Colon (tissue), 2 donors: ENCODE data around the gene ROCK2.

Experiments used
- FAIRE-seq: peaks from 2 replicates; lab custom pipeline; 2012; peaks lifted over from hg19 to GRCh38; lab: Jason Lieb, UNC
- donor health status: control.
- donor health status: control.

The ROCK2 gene

GRCh38 chr2:11344342-11344955, at the start of gene ROCK2:
Gene ROCK2, minus strand, starts transcription at chr2:11344636. Its CDS starts 500 bp downstream, at chr2:11344136.
- FAIRE-seq: no peak

GRCh38 chr2:11393711-11394236, 49.3 kb upstream of the ROCK2 start:
- no peak for FAIRE-seq

- no peak for FAIRE-seq
These were observed 47.5 kb upstream of the ROCK2 start for GRCh38 chr2:11391942-11392266.

- no peak for FAIRE-seq
These were observed 45.9 kb upstream of the ROCK2 start for GRCh38 chr2:11390399-11390658.

- no peak for FAIRE-seq
These were observed 45.3 kb upstream of the ROCK2 start for GRCh38 chr2:11389551-11390398.

GRCh38 chr2:11389052-11389420, 44.6 kb upstream of the ROCK2 start:
- no peak for FAIRE-seq

- FAIRE-seq: no peak
These were observed 44.0 kb upstream of the ROCK2 start for GRCh38 chr2:11388262-11389051.

GRCh38 chr2:11387843-11388242, 43.4 kb upstream of the ROCK2 start:
- FAIRE-seq: no peak

- no peak for FAIRE-seq
These were observed 42.6 kb upstream of the ROCK2 start for GRCh38 chr2:11387100-11387390.

- FAIRE-seq: no peak
These were observed 41.4 kb upstream of the ROCK2 start for GRCh38 chr2:11385847-11386246.

GRCh38 chr2:11385216-11385615, 40.8 kb upstream of the ROCK2 start:
- no peak for FAIRE-seq

- FAIRE-seq: no peak
These were observed 35.1 kb upstream of the ROCK2 start for GRCh38 chr2:11379558-11379957.

GRCh38 chr2:11377928-11378545, 33.6 kb upstream of the ROCK2 start:
- FAIRE-seq: no peak

GRCh38 chr2:11376071-11376470, 31.6 kb upstream of the ROCK2 start:
- FAIRE-seq: no peak

- no peak for FAIRE-seq
These were observed 31.2 kb upstream of the ROCK2 start for GRCh38 chr2:11375689-11376027.

- no peak for FAIRE-seq
These were observed 30.7 kb upstream of the ROCK2 start for GRCh38 chr2:11375025-11375688.

GRCh38 chr2:11373096-11373495, 28.7 kb upstream of the ROCK2 start:
- FAIRE-seq: no peak

- FAIRE-seq: no peak
These were observed 26.9 kb upstream of the ROCK2 start for GRCh38 chr2:11371092-11371937.

GRCh38 chr2:11370377-11371091, 26.1 kb upstream of the ROCK2 start:
- no peak for FAIRE-seq

GRCh38 chr2:11368059-11368572, 23.7 kb upstream of the ROCK2 start:
- no peak for FAIRE-seq
